Measurements from ENCODE around the gene SUGCT.

Gene SUGCT

GRCh38 chr7:40604601-40605438 lies 470.0 kb downstream of the SUGCT start:
- H3K79me2 ChIP-seq (ENCODE audit: insufficient read depth, low read length) = no peaks in the 10 kb centered on the region
- H3K4me2 ChIP-seq (ENCODE audit: insufficient read depth, low read length) = no peak overlapping the region
- no peaks in the 10 kb centered on the region for H3K9me3 ChIP-seq (ENCODE audit: insufficient read depth, low read length, severe bottlenecking)
- peaks cover 20% of the 10 kb centered on the region for H3K4me1 ChIP-seq (ENCODE audit: insufficient read depth, low read length)
- no peak overlapping the region for H2AFZ ChIP-seq (ENCODE audit: low read depth, low read length)
- no peak overlapping the region for H3K27ac ChIP-seq (ENCODE audit: low read length)
- H4K20me1 ChIP-seq (ENCODE audit: insufficient read depth, low read length) = no peaks in the 10 kb centered on the region
- ATAC-seq (ENCODE audit: insufficient read depth, low read depth) = peak; percentile 91
- H3K4me3 ChIP-seq (ENCODE audit: low read depth in 1 of 2, low read length in 2 of 2) = no peak overlapping the region
- peak; percentile 50 for DNase-seq
- H3K36me3 ChIP-seq (ENCODE audit: insufficient read depth, low read length) = no peaks in the 10 kb centered on the region
- TF ChIP-seq EZH2 (IDR thresholded peaks at IDR 0.05; ENCODE audit: borderline replicate concordance, low read depth, low read length, severe bottlenecking) = no peak
- TF ChIP-seq CTCF (IDR thresholded peaks at IDR 0.05; ENCODE audit: borderline replicate concordance, extremely low read depth, low read length, poor library complexity, severe bottlenecking) = peak; percentile 71
- H3K9ac ChIP-seq (ENCODE audit: low read depth, low read length) = no peak overlapping the region
- H3K27me3 ChIP-seq (ENCODE audit: insufficient read depth, low read length, poor library complexity) = no peaks in the 10 kb centered on the region

- H3K9ac ChIP-seq (ENCODE audit: low read depth, low read length) = no peak overlapping the region
- H3K4me2 ChIP-seq (ENCODE audit: insufficient read depth, low read length) = no peak overlapping the region
- H3K79me2 ChIP-seq (ENCODE audit: insufficient read depth, low read length) = no peaks in the 10 kb centered on the region
- H3K4me1 ChIP-seq (ENCODE audit: insufficient read depth, low read length) = peaks cover 4% of the 10 kb centered on the region
- H3K36me3 ChIP-seq (ENCODE audit: insufficient read depth, low read length) = no peaks in the 10 kb centered on the region
- TF ChIP-seq EZH2 (IDR thresholded peaks at IDR 0.05; ENCODE audit: borderline replicate concordance, low read depth, low read length, severe bottlenecking) (no peak), CTCF (IDR thresholded peaks at IDR 0.05; ENCODE audit: borderline replicate concordance, extremely low read depth, low read length, poor library complexity, severe bottlenecking) (no peak)
- no peaks in the 10 kb centered on the region for H4K20me1 ChIP-seq (ENCODE audit: insufficient read depth, low read length)
- no peak overlapping the region for H2AFZ ChIP-seq (ENCODE audit: low read depth, low read length)
- no peak overlapping the region for H3K27ac ChIP-seq (ENCODE audit: low read length)
- DNase-seq = no peak
- H3K27me3 ChIP-seq (ENCODE audit: insufficient read depth, low read length, poor library complexity) = no peaks in the 10 kb centered on the region
- H3K4me3 ChIP-seq (ENCODE audit: low read depth in 1 of 2, low read length in 2 of 2) = no peak overlapping the region
- no peaks in the 10 kb centered on the region for H3K9me3 ChIP-seq (ENCODE audit: insufficient read depth, low read length, severe bottlenecking)
- no peak for ATAC-seq (ENCODE audit: insufficient read depth, low read depth)
Measured at GRCh38 chr7:40608321-40609075, 473.7 kb downstream of the SUGCT start.

GRCh38 chr7:40610461-40610860 lies 475.7 kb downstream of the SUGCT start:
- peaks cover 4% of the 10 kb centered on the region for H3K4me1 ChIP-seq (ENCODE audit: insufficient read depth, low read length)
- no peak overlapping the region for H3K9ac ChIP-seq (ENCODE audit: low read depth, low read length)
- H3K79me2 ChIP-seq (ENCODE audit: insufficient read depth, low read length) = no peaks in the 10 kb centered on the region
- H3K27me3 ChIP-seq (ENCODE audit: insufficient read depth, low read length, poor library complexity) = no peaks in the 10 kb centered on the region
- H2AFZ ChIP-seq (ENCODE audit: low read depth, low read length) = no peak overlapping the region
- no peaks in the 10 kb centered on the region for H4K20me1 ChIP-seq (ENCODE audit: insufficient read depth, low read length)
- ATAC-seq (ENCODE audit: insufficient read depth, low read depth) (no peak), DNase-seq (no peak)
- no peaks in the 10 kb centered on the region for H3K36me3 ChIP-seq (ENCODE audit: insufficient read depth, low read length)
- H3K27ac ChIP-seq (ENCODE audit: low read length) = no peak overlapping the region
- H3K4me2 ChIP-seq (ENCODE audit: insufficient read depth, low read length) = no peak overlapping the region
- H3K9me3 ChIP-seq (ENCODE audit: insufficient read depth, low read length, severe bottlenecking) = no peaks in the 10 kb centered on the region
- TF ChIP-seq EZH2 (IDR thresholded peaks at IDR 0.05; ENCODE audit: borderline replicate concordance, low read depth, low read length, severe bottlenecking) = no peak
- TF ChIP-seq CTCF (IDR thresholded peaks at IDR 0.05; ENCODE audit: borderline replicate concordance, extremely low read depth, low read length, poor library complexity, severe bottlenecking) = no peak
- H3K4me3 ChIP-seq (ENCODE audit: low read depth in 1 of 2, low read length in 2 of 2) = no peak overlapping the region

Measured in DND-41 (cell line).